Stimulated activated naive CD4-positive, alpha-beta T cell (primary cell): ENCODE measurements around the gene TIMM21.

Experiments used
- DNase-seq, 6 experiments: peaks; one replicate each; lab custom pipeline; 2025; lab: John Stamatoyannopoulos, UW

The TIMM21 gene

GRCh38 chr18:74147491-74147778 lies 888 bp upstream of the TIMM21 start:
- no peak for DNase-seq

GRCh38 chr18:74148543-74149070 lies 284 bp downstream of the TIMM21 start:
- DNase-seq = no peak

DNA sequence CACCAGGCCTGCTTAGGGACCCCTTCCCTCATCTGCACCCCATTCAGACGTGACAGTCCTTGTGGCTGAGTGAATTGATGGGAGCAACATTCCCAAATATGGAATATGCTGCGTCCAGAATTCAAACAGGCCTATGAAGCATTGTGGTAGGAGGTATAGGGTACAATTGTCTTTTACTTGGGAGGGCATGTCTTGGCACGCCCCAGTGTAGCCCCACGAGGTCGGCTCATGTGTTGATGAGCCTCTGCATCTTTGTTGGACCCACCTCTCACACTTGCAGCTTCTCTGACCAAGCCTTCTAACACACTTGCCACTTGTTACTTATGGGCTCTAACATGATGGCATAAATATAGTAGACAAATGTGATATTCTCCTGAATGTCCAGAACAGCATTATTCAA lies 1.6 kb downstream of the TIMM21 start:
- no peak for DNase-seq

GRCh38 chr18:74152270-74152669 lies 3.9 kb downstream of the TIMM21 start:
- DNase-seq = no peak

DNA sequence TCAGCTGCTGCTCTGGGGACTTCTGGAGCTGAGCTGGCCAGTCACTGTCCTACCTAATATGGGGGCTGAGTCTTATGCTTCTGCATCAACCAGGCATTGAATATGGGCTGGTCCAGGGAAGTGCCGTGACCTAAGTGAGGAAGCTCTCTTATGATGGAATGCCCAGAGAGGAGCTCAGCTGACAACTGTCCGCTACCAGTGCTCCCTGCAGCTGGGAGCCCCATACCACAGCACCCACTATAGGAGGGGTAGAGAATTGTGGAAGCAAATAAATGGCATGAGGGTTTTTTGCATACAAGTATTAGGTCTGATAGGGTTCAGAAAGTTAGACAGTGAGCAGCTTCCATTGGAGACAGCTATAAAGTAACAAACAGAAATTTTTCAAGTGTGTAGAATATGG lies 4.5 kb downstream of the TIMM21 start:
- no peak for DNase-seq

GRCh38 chr18:74153377-74153776 lies 5.1 kb downstream of the TIMM21 start:
- DNase-seq = no peak

DNA sequence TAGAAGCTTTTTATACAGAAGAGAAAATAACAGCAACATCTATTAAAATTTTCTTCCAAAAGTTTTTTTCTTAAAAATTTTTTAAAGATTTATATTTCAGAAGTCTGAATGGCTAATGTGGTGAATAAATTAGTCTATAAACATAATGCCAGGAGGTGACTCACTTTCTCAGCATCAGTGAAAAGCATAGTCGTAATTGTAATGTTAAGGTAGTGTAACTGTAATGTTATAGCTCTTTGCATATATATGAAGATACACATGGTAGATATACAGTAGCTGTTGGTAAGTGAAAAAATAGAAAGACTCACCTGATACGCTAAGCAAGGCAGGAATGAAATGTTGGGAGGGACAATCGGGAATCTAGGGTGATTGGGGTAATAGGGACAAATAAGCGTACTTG lies 5.5 kb downstream of the TIMM21 start:
- no peak for DNase-seq

DNA sequence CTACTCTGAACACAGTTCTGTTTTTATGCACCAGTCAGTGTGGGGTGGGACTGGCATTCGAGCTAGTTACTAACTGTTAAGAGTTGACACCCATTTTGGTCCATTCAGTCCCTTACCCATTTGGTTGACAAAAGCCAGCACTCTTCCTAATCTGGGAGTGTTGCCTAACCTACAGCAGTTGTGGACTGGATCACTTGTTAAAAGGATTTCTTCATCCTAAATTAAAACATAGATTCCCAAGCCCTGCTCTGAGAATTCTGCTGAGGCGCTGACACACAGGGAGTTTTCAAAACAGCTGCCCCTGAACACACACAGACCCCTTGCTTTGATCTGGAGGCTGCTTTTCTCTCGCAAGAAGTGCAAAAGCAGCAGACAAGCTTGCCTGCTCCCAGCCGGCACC lies 6.4 kb downstream of the TIMM21 start:
- DNase-seq = no peak

- DNase-seq = no peak
Observed at GRCh38 chr18:74155276-74155675, 7.0 kb downstream of the TIMM21 start.

DNA sequence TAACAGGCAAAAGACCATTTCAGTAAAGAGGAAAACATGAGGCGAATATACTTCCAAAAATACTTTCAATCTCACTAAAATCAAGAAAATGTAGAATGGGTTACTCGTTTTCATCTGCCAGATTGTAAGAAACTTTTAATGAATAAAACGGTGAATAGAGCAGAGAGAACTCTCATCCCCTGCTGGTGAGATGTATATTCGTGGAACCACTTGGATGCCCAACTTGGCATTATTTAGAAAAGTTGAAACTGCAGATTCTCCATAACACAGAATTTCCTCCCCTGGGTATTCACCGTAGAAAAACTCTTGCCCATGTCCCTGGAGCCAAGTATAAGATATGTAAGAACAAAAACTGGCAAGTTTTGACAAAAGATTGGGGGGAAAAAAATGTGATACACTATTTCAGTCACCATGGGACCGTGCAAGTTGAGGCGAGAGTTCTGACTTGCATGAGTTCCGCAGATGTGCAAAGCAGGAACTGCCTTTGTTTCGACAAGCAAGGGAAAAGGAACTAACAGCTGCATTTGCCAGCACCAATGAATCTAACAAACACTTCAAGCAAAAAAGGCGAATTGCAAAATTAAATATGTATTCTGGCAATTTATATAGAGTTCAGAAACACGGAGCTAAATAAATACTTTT lies 14.8 kb downstream of the TIMM21 start:
- no peak for DNase-seq

DNA sequence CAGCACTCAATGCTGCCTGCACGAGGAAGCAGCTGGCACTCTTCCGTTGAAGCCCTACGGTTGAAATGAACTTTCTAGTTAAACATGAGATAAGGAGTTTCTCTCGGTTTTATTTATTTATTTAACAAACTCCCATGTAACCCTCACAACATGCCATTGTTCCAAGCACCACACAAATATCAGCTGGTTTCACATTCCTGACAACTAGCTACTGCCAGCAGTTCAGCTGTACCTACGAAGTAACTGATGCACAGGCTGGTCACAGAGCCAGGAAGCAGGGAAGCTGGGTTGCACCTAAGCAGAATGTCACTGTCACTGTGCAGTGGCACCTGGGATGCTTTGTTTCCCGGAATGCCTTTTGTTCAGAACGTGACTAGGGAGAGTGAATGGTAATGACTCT lies 18.1 kb downstream of the TIMM21 start:
- no peak for DNase-seq

GRCh38 chr18:74171910-74172606 lies 23.7 kb downstream of the TIMM21 start:
- no peak for DNase-seq

DNA sequence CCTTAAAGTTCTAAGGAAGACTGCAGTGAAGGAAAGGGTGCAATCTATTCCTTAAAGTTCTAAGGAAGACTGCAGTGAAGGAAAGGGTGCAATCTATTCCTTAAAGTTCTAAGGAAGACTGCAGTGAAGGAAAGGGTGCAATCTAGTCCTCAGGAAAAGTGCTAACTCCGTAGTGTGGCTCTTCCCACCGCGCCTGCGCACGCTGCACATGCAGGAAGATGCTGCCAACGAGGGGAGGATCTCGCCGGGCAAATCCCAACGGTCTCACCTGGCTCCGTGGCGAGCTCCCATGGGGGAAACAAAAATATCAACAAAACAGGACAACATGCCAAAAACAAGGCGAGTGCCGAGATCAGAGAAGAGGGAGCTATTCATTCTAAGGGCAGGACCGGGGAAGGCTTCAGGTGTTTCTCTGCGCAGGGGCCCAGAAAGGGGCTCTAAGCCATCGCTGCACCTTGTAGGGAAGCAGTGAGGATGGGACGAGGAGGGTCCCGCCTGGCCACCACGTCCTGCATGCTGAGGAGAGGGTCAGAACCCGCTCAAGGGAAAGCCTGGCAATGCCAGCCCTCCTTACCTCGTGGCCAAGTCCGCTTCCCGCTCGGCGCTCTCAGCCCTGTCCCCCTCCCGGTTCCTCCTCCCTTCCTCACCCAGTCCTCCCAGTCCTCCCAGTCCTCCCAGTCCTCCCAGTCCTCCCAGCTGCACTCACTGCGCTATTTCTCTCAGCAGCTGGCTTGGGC lies 24.5 kb downstream of the TIMM21 start:
- no peak for DNase-seq

DNA sequence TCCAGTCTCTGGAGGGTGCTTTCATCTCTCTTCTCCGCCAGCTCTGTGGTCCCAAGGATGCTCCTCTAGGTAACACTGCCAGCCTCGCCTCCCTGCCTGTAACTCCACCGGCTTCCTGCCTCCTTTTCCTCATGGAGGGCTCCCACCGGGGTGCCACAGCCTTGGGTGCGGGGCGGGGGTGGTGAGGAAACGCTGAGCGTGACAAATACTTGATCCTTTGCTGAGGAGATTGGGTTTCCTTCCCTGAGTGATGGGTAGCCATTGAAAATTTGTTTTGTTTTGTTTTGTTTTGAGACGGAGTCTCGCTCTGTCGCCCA lies 25.1 kb downstream of the TIMM21 start:
- DNase-seq = no peak

- DNase-seq = no peak
Observed at GRCh38 chr18:74175658-74176057, 27.3 kb downstream of the TIMM21 start.

- DNase-seq = no peak
Observed at GRCh38 chr18:74178884-74179283, 30.6 kb downstream of the TIMM21 start.

- DNase-seq = no peak
Observed at GRCh38 chr18:74179623-74180199, 31.4 kb downstream of the TIMM21 start.

- DNase-seq = no peak
Observed at GRCh38 chr18:74182335-74182734, 34.0 kb downstream of the TIMM21 start.

- no peak for DNase-seq
Observed at GRCh38 chr18:74183130-74183529, 34.8 kb downstream of the TIMM21 start.

GRCh38 chr18:74184875-74185274 lies 36.6 kb downstream of the TIMM21 start:
- no peak for DNase-seq

GRCh38 chr18:74185860-74186259 lies 37.5 kb downstream of the TIMM21 start:
- DNase-seq = no peak

- no peak for DNase-seq
Observed at GRCh38 chr18:74186661-74187060, 38.3 kb downstream of the TIMM21 start.

GRCh38 chr18:74190086-74190485 lies 41.8 kb downstream of the TIMM21 start:
- DNase-seq = no peak
